ENCODE measurements around the gene MS4A3. TPM values are rescaled to one million over a fixed set of nuclear protein-coding genes. Genes with fewer than 3 reads are reported as not detected.
"Not testable (repeated sequence)": the region's sequence is repeated elsewhere in the genome, so short reads cannot be mapped to it uniquely, and the experiment has no call there.

Gene MS4A3
- total RNA-seq, 3 donors from 2014 or later, result not detected

DNA sequence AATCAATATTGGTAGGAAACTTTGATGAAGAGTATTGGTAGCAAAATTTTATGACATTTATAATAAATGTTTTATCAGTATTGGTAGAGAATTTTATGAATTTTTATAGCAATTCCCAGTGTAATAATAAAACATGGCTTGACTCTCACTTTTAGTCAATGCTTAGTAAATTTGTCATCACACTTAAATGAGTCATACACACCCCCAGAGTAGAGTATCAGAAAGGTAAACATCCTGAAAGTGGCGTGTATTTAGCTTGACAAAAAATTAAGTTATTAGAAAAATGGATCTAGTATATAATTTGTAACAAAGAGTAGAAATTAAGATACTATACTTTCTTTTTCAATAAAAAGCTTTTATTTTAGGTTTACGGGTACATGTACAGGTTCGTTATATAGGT is 2.6 kb downstream of the MS4A3 start:
- intact Hi-C loops (cut with DNase I, micrococcal nuclease), result no loop called here
- TF ChIP-seq, protein P1, sequence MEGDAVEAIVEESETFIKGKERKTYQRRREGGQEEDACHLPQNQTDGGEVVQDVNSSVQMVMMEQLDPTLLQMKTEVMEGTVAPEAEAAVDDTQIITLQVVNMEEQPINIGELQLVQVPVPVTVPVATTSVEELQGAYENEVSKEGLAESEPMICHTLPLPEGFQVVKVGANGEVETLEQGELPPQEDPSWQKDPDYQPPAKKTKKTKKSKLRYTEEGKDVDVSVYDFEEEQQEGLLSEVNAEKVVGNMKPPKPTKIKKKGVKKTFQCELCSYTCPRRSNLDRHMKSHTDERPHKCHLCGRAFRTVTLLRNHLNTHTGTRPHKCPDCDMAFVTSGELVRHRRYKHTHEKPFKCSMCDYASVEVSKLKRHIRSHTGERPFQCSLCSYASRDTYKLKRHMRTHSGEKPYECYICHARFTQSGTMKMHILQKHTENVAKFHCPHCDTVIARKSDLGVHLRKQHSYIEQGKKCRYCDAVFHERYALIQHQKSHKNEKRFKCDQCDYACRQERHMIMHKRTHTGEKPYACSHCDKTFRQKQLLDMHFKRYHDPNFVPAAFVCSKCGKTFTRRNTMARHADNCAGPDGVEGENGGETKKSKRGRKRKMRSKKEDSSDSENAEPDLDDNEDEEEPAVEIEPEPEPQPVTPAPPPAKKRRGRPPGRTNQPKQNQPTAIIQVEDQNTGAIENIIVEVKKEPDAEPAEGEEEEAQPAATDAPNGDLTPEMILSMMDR (IDR thresholded peaks at IDR 0.05), result no peak
- DNase-seq, result no peak
- Histone ChIP-seq H3K4me3 (no peak overlapping the region), H3K4me1 (ENCODE audit: low read depth) (no peaks in the 10 kb centered on the region), H3K9me3 (no peaks in the 10 kb centered on the region), H3K36me3 (ENCODE audit: low read depth) (no peaks in the 10 kb centered on the region)
- no peak for ATAC-seq

DNA sequence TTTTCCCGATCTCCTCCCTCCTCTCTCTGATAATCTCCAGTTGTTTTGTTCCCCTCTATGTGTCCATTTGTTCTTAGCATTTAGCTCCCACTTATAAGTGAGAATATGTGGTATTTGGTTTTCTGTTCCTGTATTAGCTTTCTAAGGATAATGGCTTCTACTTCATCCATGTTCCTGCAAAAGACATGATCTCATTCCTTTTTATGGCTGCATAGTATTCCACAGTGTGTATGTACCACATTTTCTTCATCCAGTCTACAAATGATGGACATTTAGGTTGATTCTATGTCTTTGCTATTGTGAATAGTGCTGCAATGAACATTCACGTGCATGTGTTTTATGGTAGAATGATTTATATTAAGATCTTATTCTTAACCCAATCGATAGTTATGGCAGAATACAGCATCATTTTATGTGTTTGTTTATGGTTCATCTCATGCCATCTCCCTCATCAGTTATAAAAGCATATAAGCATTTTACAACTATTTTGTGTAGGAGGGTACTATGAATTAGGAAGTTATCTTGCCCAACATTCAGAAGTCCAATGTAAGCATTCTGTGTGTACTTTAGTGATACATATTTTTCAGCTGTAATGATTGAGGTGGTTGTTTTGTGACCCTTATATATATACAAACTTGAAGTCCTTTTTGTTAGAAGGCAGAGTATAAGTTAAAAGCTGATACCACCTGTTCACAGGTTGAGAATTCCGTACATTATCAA is 3.2 kb downstream of the MS4A3 start:
- no peaks in the 10 kb centered on the region for H3K36me3 ChIP-seq (ENCODE audit: low read depth)
- ATAC-seq, result no peak
- no peak for DNase-seq

DNA sequence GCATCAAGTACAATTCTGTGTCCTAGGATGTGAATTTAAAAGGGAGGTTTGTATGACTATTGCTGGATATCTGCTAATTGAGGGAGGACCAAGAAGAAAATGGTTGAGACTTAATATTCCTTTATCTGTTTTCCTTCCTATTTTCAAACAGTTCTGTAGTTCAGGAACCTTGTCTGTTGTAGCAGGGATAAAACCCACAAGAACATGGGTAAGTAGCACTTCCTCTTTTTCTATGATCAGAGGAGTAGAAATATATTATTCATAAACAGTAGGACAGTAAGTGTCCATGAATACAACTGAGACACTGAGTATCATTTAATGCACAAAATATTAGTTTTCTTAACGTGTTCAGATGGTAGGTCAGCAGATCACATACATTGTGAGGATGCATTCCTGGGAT is 7.6 kb downstream of the MS4A3 start:
- intact Hi-C loops (cut with DNase I, micrococcal nuclease), result no loop called here
- no peaks in the 10 kb centered on the region for H3K4me1 ChIP-seq (ENCODE audit: low read depth)
- no peak for ATAC-seq

More for the DNA sequence above, 3.2 kb downstream of the MS4A3 start:
- Histone ChIP-seq H3K4me3 (no peak overlapping the region), H3K9me3 (no peaks in the 10 kb centered on the region), H3K4me1 (ENCODE audit: low read depth) (no peaks in the 10 kb centered on the region)
- TF ChIP-seq, protein P1 (IDR thresholded peaks at IDR 0.05), result no peak
- intact Hi-C loops (cut with DNase I, micrococcal nuclease), result no loop called here

DNA sequence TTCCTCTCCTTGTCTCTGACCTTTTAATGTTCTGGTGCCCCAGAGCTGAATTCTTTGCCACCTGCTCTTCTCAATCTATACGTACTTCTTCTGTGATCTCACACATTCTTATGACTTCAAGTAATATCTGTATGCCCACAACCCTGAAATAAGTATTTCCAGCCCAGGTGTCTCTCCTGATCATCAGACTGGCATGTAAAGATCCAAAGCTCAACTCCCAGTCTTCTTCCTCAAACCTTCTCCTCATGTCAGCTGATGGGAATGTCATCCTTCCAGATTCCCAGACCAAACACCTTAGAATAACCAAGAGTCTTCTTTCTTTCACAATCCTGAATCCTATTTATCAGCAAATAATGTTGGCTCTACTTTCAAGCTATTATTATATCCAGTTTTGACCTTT is 9.3 kb downstream of the MS4A3 start:
- TF ChIP-seq, protein P1 (IDR thresholded peaks at IDR 0.05), result no peak
- Histone ChIP-seq H3K9me3 (no peaks in the 10 kb centered on the region), H3K4me1 (ENCODE audit: low read depth) (no peaks in the 10 kb centered on the region), H3K36me3 (ENCODE audit: low read depth) (no peaks in the 10 kb centered on the region), H3K4me3 (no peak overlapping the region)
- ATAC-seq (no peak), DNase-seq (no peak)
- intact Hi-C loops (cut with DNase I, micrococcal nuclease), result no loop called here

More for the DNA sequence above, 7.6 kb downstream of the MS4A3 start:
- Histone ChIP-seq H3K36me3 (ENCODE audit: low read depth) (no peaks in the 10 kb centered on the region), H3K4me3 (no peak overlapping the region), H3K9me3 (no peaks in the 10 kb centered on the region)
- TF ChIP-seq, protein P1 (IDR thresholded peaks at IDR 0.05), result no peak
- no peak for DNase-seq

DNA sequence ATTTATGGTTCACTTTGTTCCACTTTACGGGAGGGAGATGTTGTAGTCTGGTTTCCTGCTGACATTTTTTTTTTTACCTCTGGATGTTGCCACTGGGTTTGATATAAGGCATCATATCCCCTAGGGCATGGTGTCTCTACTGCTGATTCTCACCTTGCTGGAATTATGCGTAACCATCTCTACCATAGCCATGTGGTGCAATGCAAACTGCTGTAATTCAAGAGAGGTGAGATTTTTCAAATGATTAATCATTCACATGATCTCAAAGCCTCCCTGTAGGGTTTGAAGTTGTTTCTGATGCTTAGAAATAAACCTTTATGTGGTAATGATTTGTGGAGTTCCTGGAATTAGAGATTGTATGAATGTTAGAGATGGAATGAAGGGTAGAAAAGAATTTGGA is 13.0 kb downstream of the MS4A3 start:
- Histone ChIP-seq H3K4me1 (ENCODE audit: low read depth) (no peaks in the 10 kb centered on the region), H3K36me3 (ENCODE audit: low read depth) (no peaks in the 10 kb centered on the region), H3K9me3 (no peaks in the 10 kb centered on the region), H3K4me3 (no peak overlapping the region)
- intact Hi-C loops (cut with DNase I, micrococcal nuclease), result no loop called here
- no peak for ATAC-seq
- no peak for DNase-seq
- TF ChIP-seq, protein P1 (IDR thresholded peaks at IDR 0.05), result no peak

DNA sequence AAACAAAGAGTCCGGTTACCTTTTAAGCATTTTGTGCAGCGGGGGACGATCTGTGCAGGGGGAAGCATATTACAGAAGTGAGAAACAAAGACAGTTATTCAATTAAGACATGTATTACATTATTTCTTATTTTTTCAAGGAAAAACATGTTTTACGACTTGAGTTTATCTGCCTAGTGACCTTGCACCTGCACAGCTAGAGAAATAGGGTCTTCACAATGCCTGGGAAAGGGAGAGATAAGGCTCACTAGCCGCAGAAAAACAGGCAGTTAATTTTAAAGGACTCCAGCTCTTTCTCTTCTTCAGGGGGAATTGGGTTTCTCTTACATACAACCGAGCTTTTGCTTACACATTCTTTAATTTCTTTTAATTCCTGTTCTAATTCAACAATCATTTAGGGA is 15.2 kb downstream of the MS4A3 start:
- H3K4me1 ChIP-seq (ENCODE audit: low read depth); DNase-seq; H3K9me3 ChIP-seq; H3K36me3 ChIP-seq (ENCODE audit: low read depth); H3K4me3 ChIP-seq; ATAC-seq; intact Hi-C loops (cut with DNase I, micrococcal nuclease): not testable (repeated sequence)

All from mucosa of descending colon (tissue), 3 donors.